Heart left ventricle (tissue), 13 donors: ENCODE data around the gene DIP2B.
A peak's percentile ranks its signal among the peaks of the same experiment; 100 is the strongest.

Experiments
- POLR2A ChIP-seq, 2 donors: fragments of 450-650 bp; IDR thresholded peaks; one replicate each; pipeline ENCODE4 v1.6.1; 2017; ENCODE audit warnings: antibody characterized with exemption in 2 of 2, mild to moderate bottlenecking in 2 of 2, moderate library complexity in 2 of 2
- TF ChIP-seq, protein P1 (sequence below), 12 donors: fragments of 200-600 bp; sonication (generic) in 4 of 12; IDR thresholded peaks; one replicate each; pipeline versions ENCODE4 v1.5.0 to v1.8.0; 2018 to 2022; ENCODE audit warnings: antibody characterized with exemption in 12 of 12, mild to moderate bottlenecking in 5 of 12
- donor health status: ischemic (EF 13 %, LVEDD 7.1; RV severe dilation, severe dysfunction).
- donor health status: DM: no; HTN: yes; CAD: no.
- donor health status: DM: no; HTN: no; CAD: no.
- donor health status: ischemic (EF 25% LVEDD 6.9; RV normal size, moderate dysfunction).
- donor health status: ischemic (EF 25% LVEDD 5.7; RV mildly dilated, moderate dysfunction).
- donor health status: ischemic (EF 35%, LVEDD 5.7; RV mildly dilated, moderate dysfunction).
- donor health status: nonischemic (EF 11% LVEDD 7.7; RV severe dilation, severe dysfunction).
- donor health status: DM: yes; HTN: yes; CAD: no.
- donor health status: PGD.
- donor health status: ischemic (EF 29% LVEDD 5.4; RV normal size, mild dysfunction).
- donor health status: nonischemic (EF 23%, LVEDD 6.1; RV moderate dilation, normal function).

DNA sequence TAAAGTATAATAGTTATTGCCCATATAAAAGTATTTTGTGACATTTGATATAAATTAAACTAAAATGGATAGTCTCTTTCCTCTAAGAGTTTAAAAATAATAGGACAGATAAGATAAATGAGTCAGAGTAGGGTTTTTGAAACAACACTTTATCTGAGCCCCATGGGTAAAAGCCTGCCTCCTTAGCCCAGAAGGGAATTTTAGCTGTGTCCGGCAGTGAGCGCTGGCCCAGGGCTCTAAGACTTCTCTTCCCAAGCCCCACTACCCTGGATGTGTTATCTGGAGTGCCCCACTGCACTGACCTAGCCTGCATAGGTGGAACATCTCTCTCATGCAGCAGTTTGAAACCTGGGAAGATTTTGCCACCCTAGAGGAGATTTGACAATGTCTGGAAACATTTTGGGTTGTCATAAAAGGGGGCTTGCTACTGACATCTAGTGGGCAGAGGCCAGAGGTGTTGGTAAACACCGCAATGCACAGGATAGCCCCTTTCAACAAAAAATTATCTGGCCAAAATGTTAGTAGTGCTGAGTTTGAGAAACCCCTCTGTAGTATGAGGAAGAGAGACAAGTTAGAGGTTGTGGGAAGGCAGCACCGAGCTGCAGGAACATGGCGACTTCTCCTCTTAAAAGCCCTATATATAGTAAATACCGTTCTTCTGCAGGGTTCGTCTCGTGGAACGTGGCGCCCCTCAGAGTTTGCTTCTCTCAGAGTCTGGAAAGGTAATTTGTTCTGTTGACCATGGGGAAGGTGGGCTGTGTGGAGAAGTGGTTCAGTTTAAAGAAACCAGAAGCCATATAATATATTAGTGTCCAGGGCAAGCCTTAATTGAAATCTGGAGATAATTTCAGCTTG lies 229.9 kb downstream of the DIP2B start:
- TF ChIP-seq, protein P1, sequence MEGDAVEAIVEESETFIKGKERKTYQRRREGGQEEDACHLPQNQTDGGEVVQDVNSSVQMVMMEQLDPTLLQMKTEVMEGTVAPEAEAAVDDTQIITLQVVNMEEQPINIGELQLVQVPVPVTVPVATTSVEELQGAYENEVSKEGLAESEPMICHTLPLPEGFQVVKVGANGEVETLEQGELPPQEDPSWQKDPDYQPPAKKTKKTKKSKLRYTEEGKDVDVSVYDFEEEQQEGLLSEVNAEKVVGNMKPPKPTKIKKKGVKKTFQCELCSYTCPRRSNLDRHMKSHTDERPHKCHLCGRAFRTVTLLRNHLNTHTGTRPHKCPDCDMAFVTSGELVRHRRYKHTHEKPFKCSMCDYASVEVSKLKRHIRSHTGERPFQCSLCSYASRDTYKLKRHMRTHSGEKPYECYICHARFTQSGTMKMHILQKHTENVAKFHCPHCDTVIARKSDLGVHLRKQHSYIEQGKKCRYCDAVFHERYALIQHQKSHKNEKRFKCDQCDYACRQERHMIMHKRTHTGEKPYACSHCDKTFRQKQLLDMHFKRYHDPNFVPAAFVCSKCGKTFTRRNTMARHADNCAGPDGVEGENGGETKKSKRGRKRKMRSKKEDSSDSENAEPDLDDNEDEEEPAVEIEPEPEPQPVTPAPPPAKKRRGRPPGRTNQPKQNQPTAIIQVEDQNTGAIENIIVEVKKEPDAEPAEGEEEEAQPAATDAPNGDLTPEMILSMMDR (IDR thresholded peaks at IDR 0.05), result peak; percentile 42 to 72 (median 60)
- TF ChIP-seq POLR2A (IDR thresholded peaks at IDR 0.05), result no peak
